Right atrium auricular region (tissue), 2 donors: ENCODE measurements around the gene TFB1M. TPM values are rescaled to one million over a fixed set of nuclear protein-coding genes. Genes with fewer than 3 reads are reported as not detected.

Experiments
- DNase-seq: peaks from one replicate; pipeline ENCODE4 v3.0.0-alpha.2; 2019; ENCODE audit warnings: low spot score
- H3K27ac ChIP-seq, 2 donors: fragments of 200-600 bp; sonication (generic); 1 replicate in 1 of 2; 2 replicates in 1 of 2; pipeline ENCODE4 v1.5.1; 2016 to 2019
- H3K27me3 ChIP-seq, 2 donors: fragments of 200-600 bp; sonication (generic); one replicate each; pipeline versions ENCODE4 v1.5.1 to v1.6.0; 2017 to 2019
- H3K36me3 ChIP-seq: fragments of 200-600 bp; sonication (generic); one replicate; pipeline ENCODE4 v1.5.1; 2016
- H3K4me1 ChIP-seq, 2 donors: fragments of 200-600 bp; sonication (generic); one replicate each; pipeline versions ENCODE4 v1.5.1 to v1.6.0; 2017 to 2019
- H3K4me3 ChIP-seq, 2 donors: fragments of 200-600 bp; sonication (generic); 1 replicate in 1 of 2; 2 replicates in 1 of 2; pipeline ENCODE4 v1.5.1; 2017 to 2019; ENCODE audit warnings: mild to moderate bottlenecking in 1 of 2, moderate library complexity in 1 of 2
- H3K9me3 ChIP-seq, 2 donors: fragments of 200-600 bp; sonication (generic); one replicate each; pipeline ENCODE4 v1.5.1; 2019
- CTCF ChIP-seq, 2 donors: fragments of 200-600 bp; sonication (generic); IDR thresholded peaks; one replicate each; pipeline ENCODE4 v1.5.1; 2019; ENCODE audit warnings: antibody characterized with exemption in 2 of 2
- total RNA-seq, 2 donors: library from RNA; depleted of rRNA; stranded (reverse); fragments of >200 nt; gene quantifications; one replicate each; pipeline ENCODE4 v1.1.0, GENCODE V29; 2016

TFB1M gene
- total RNA-seq, 2 donors from 2014 or later = 10.7 to 11.1 TPM

GRCh38 chr6:155265843-155266535 is 48.3 kb downstream of the TFB1M start:
- Histone ChIP-seq H3K4me1 (no peaks in the 10 kb centered on the region), H3K27me3 (no peaks in the 10 kb centered on the region), H3K4me3 (no peak overlapping the region), H3K27ac (no peak overlapping the region), H3K36me3 (no peaks in the 10 kb centered on the region), H3K9me3 (no peaks in the 10 kb centered on the region)
- TF ChIP-seq CTCF (IDR thresholded peaks at IDR 0.05) = no peak
- no peak for DNase-seq

GRCh38 chr6:155264693-155265320 is 49.5 kb downstream of the TFB1M start:
- DNase-seq = no peak
- Histone ChIP-seq H3K36me3 (peaks cover 7% of the 10 kb centered on the region), H3K4me3 (no peak overlapping the region), H3K27me3 (no peaks in the 10 kb centered on the region), H3K9me3 (no peaks in the 10 kb centered on the region), H3K27ac (no peak overlapping the region), H3K4me1 (no peaks in the 10 kb centered on the region)
- TF ChIP-seq CTCF (IDR thresholded peaks at IDR 0.05) = no peak

GRCh38 chr6:155263373-155264063 is 50.8 kb downstream of the TFB1M start, which contains the start of gene CLDN20:
Gene CLDN20 (plus strand): TSS chr6:155264013. CDS start chr6:155275720, 11,707 bp downstream.
- no peak for TF ChIP-seq CTCF (IDR thresholded peaks at IDR 0.05)
- H3K36me3 ChIP-seq = peaks cover 16% of the 10 kb centered on the region
- no peaks in the 10 kb centered on the region for H3K4me1 ChIP-seq
- no peak within 1 kb of the TSS for H3K27ac ChIP-seq
- no peaks in the 10 kb centered on the region for H3K27me3 ChIP-seq
- no peaks in the 10 kb centered on the region for H3K9me3 ChIP-seq
- H3K4me3 ChIP-seq = no peak within 1 kb of the TSS
- no peak for DNase-seq

- H3K27me3 ChIP-seq = no peaks in the 10 kb centered on the region
- peaks cover 16% of the 10 kb centered on the region for H3K36me3 ChIP-seq
- H3K9me3 ChIP-seq = no peaks in the 10 kb centered on the region
- no peak for TF ChIP-seq CTCF (IDR thresholded peaks at IDR 0.05)
- no peaks in the 10 kb centered on the region for H3K4me1 ChIP-seq
- DNase-seq = no peak
- no peak overlapping the region for H3K27ac ChIP-seq
- H3K4me3 ChIP-seq = no peak overlapping the region
These were observed 51.6 kb downstream of the TFB1M start for GRCh38 chr6:155262655-155263054.

- DNase-seq = no peak
- no peak overlapping the region for H3K27ac ChIP-seq
- H3K27me3 ChIP-seq = no peaks in the 10 kb centered on the region
- H3K9me3 ChIP-seq = no peaks in the 10 kb centered on the region
- peaks cover 24% of the 10 kb centered on the region for H3K36me3 ChIP-seq
- no peak for TF ChIP-seq CTCF (IDR thresholded peaks at IDR 0.05)
- no peak overlapping the region for H3K4me3 ChIP-seq
- H3K4me1 ChIP-seq = no peaks in the 10 kb centered on the region
These were observed 53.0 kb downstream of the TFB1M start for GRCh38 chr6:155261111-155261900.
